CD14-positive monocyte (primary cell): ENCODE measurements around the gene KBTBD13. TPM values are rescaled to one million over a fixed set of nuclear protein-coding genes. Genes with fewer than 3 reads are reported as not detected.

ENCODE experiments used
- DNase-seq, 3 donors: peaks; one replicate each; pipeline ENCODE4 v3.0.0-alpha.2; 2011 to 2022
- H2AFZ ChIP-seq: 2 replicates; pipeline ENCODE4 v1.6.0; 2012; ENCODE audit warnings: mild to moderate bottlenecking, low read depth, low read length, inconsistent platforms; ENCODE audit not compliant: insufficient read depth, poor library complexity, severe bottlenecking
- H3K27ac ChIP-seq, 2 donors: 1 replicate in 1 of 2; 2 replicates in 1 of 2; pipeline ENCODE4 v1.5.1; 2012 to 2013; ENCODE audit warnings: low read length in 2 of 2, control low read depth in 1 of 2, inconsistent platforms in 1 of 2, low read depth in 1 of 2, mild to moderate bottlenecking in 1 of 2
- H3K27me3 ChIP-seq, 2 donors: one replicate each; pipeline versions ENCODE4 v1.6.0 to v1.6.1; 2011 to 2013; ENCODE audit warnings: low read length in 2 of 2; ENCODE audit not compliant: control insufficient read depth in 2 of 2, insufficient read depth in 2 of 2
- H3K36me3 ChIP-seq, 2 donors: replicated peaks in 1 of 2; 1 replicate in 1 of 2; 2 replicates in 1 of 2; pipeline versions ENCODE4 v1.5.1 to v1.6.1; 2012 to 2013; ENCODE audit warnings: low read length in 2 of 2, control low read depth in 1 of 2, inconsistent platforms in 1 of 2, mild to moderate bottlenecking in 1 of 2; ENCODE audit not compliant: insufficient read depth in 2 of 2, control insufficient read depth in 1 of 2
- H3K4me1 ChIP-seq, 2 donors: 1 replicate in 1 of 2; 2 replicates in 1 of 2; pipeline versions ENCODE4 v1.5.1 to v1.6.1; 2012 to 2013; ENCODE audit warnings: low read length in 2 of 2, control low read depth in 1 of 2, inconsistent platforms in 1 of 2, mild to moderate bottlenecking in 1 of 2, moderate library complexity in 1 of 2; ENCODE audit not compliant: insufficient read depth in 2 of 2, control insufficient read depth in 1 of 2
- H3K4me2 ChIP-seq: replicated peaks from 2 replicates; pipeline ENCODE3; 2012; ENCODE audit warnings: low read length, moderate library complexity, mild to moderate bottlenecking; ENCODE audit not compliant: poor library complexity, severe bottlenecking; ENCODE audit errors: extremely low read depth
- H3K4me3 ChIP-seq, 3 experiments: fragments of 200-600 bp in 1 of 3; sonication (generic) in 1 of 3; replicated peaks in 1 of 3; 1 replicate in 2 of 3; 2 replicates in 1 of 3; pipeline ENCODE4 v1.5.1; 2011 to 2013; ENCODE audit warnings: low read length in 3 of 3, mild to moderate bottlenecking in 3 of 3, control low read depth in 2 of 3, low read depth in 2 of 3, inconsistent platforms in 1 of 3, moderate library complexity in 1 of 3
- H3K79me2 ChIP-seq: 2 replicates; pipeline ENCODE4 v1.6.0; 2012; ENCODE audit warnings: mild to moderate bottlenecking, control low read depth, inconsistent platforms, low read length, moderate library complexity; ENCODE audit not compliant: insufficient read depth
- H3K9ac ChIP-seq: 2 replicates; pipeline ENCODE4 v1.6.0; 2017; ENCODE audit warnings: low read length, mild to moderate bottlenecking; ENCODE audit not compliant: insufficient read depth, poor library complexity, severe bottlenecking
- H3K9me3 ChIP-seq, 2 donors: replicated peaks in 1 of 2; 1 replicate in 1 of 2; 2 replicates in 1 of 2; pipeline versions ENCODE4 v1.5.1 to v1.6.1; 2012 to 2013; ENCODE audit warnings: low read length in 2 of 2, control low read depth in 1 of 2; ENCODE audit not compliant: control insufficient read depth in 1 of 2, insufficient read depth in 1 of 2
- H4K20me1 ChIP-seq: 2 replicates; pipeline ENCODE4 v1.6.0; 2012; ENCODE audit warnings: mild to moderate bottlenecking, low read length, control low read depth, moderate library complexity; ENCODE audit not compliant: insufficient read depth
- H3K27ac Mint-ChIP-seq, 7 donors: one replicate each; pipeline ENCODE4 v1.8.0; 2020; ENCODE audit warnings: mild to moderate bottlenecking in 7 of 7, mixed read lengths in 7 of 7, moderate library complexity in 6 of 7, inconsistent platforms in 2 of 7
- H3K27me3 Mint-ChIP-seq, 3 donors: one replicate each; pipeline ENCODE4 v1.8.0; 2021 to 2022; ENCODE audit warnings: low read depth in 3 of 3, mild to moderate bottlenecking in 3 of 3, mixed read lengths in 3 of 3, moderate library complexity in 3 of 3, inconsistent platforms in 1 of 3
- H3K36me3 Mint-ChIP-seq, 2 donors: one replicate each; pipeline ENCODE4 v1.8.0; 2020; ENCODE audit warnings: mixed read lengths in 2 of 2, inconsistent platforms in 1 of 2, mild to moderate bottlenecking in 1 of 2
- H3K4me1 Mint-ChIP-seq: one replicate; pipeline ENCODE4 v1.8.0; 2020; ENCODE audit warnings: mild to moderate bottlenecking, mixed read lengths
- H3K4me3 Mint-ChIP-seq, 2 donors: one replicate each; pipeline ENCODE4 v1.8.0; 2020; ENCODE audit warnings: mild to moderate bottlenecking in 2 of 2, mixed read lengths in 2 of 2, moderate library complexity in 1 of 2
- H3K9me3 Mint-ChIP-seq, 7 donors: one replicate each; pipeline ENCODE4 v1.8.0; 2020 to 2022; ENCODE audit warnings: mixed read lengths in 7 of 7, mild to moderate bottlenecking in 6 of 7, moderate library complexity in 6 of 7, inconsistent platforms in 2 of 7
- CTCF ChIP-seq: fragments of 200-600 bp; IDR thresholded peaks from one replicate; pipeline ENCODE4 v1.8.0; 2022; ENCODE audit warnings: antibody characterized with exemption, mild to moderate bottlenecking
- WGBS: methylation state at CpG from one replicate; pipeline ENCODE4 v1.1.5; 2013; ENCODE audit warnings: missing lambda C conversion rate; ENCODE audit not compliant: insufficient coverage; 5-methylcytosine and 5-hydroxymethylcytosine counted together
- intact Hi-C, 2 donors: fragments of 100-400 bp; cut with micrococcal nuclease; formaldehyde crosslinking; loops; one replicate each; pipeline versions ENCODE4 v1.15.0 to v1.15.1; 2023
- polyA plus RNA-seq, 3 donors: library from polyadenylated mRNA; depleted of rRNA in 1 of 3; unstranded in 2 of 3; stranded (reverse) in 1 of 3; fragments of 300-500 nt in 2 of 3; fragments of >200 nt in 1 of 3; fragmentation: Illumina TruSeq in 2 of 3; gene quantifications; 1 replicate in 2 of 3; 2 replicates in 1 of 3; pipeline ENCODE4 v1.2.3, GENCODE V29; 2012 to 2021

KBTBD13 gene
- polyA plus RNA-seq, 3 donors, result not detected

DNA sequence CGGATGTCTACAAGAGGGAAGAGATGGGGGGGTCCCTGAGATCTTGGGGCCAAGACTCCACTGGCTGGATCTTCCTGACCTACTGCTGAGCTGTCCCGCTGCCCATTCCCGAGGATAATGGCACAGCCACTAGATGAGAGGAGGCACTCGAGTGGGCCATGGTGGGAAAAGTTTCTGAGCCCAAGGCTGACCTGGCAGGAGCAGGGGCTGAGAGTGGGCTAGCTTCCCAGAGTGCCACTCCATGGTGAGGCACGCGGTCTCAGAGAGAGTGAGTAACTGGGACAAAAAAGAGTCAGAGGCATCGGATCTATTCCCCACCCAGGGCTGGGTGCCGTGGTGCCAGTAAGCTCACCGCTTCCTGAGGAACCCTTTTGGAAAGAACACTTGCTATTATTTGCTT, 20.4 kb upstream of the KBTBD13 start:
- H3K36me3 Mint-ChIP-seq, result no peaks in the 10 kb centered on the region
- Histone ChIP-seq H3K36me3 (no peaks in the 10 kb centered on the region), H4K20me1 (no peaks in the 10 kb centered on the region), H3K9me3 (no peaks in the 10 kb centered on the region), H3K4me2 (no peak overlapping the region), H3K4me3 (no peak overlapping the region), H3K27ac (no peak overlapping the region), H3K9ac (no peak overlapping the region), H2AFZ (no peak overlapping the region), H3K4me1 (no peaks in the 10 kb centered on the region), H3K27me3 (no peaks in the 10 kb centered on the region), H3K79me2 (no peaks in the 10 kb centered on the region)
- no peaks in the 10 kb centered on the region for H3K9me3 Mint-ChIP-seq
- no peak overlapping the region for H3K27ac Mint-ChIP-seq
- TF ChIP-seq CTCF, result no peak
- H3K4me1 Mint-ChIP-seq, result no peaks in the 10 kb centered on the region
- no peak for DNase-seq
- H3K27me3 Mint-ChIP-seq, result peaks cover 3 to 13% (median 6%) of the 10 kb centered on the region in 3 donors
- no peak overlapping the region for H3K4me3 Mint-ChIP-seq
- 80% methylated on average over 3 of the region's 9 CpGs for WGBS
- intact Hi-C loops, result loop anchor here in 1 of 2 donors (10.0 kb wide), 1 partner anchor 239 kb away; the partner anchor contains the start of gene RNU5A-1

DNA sequence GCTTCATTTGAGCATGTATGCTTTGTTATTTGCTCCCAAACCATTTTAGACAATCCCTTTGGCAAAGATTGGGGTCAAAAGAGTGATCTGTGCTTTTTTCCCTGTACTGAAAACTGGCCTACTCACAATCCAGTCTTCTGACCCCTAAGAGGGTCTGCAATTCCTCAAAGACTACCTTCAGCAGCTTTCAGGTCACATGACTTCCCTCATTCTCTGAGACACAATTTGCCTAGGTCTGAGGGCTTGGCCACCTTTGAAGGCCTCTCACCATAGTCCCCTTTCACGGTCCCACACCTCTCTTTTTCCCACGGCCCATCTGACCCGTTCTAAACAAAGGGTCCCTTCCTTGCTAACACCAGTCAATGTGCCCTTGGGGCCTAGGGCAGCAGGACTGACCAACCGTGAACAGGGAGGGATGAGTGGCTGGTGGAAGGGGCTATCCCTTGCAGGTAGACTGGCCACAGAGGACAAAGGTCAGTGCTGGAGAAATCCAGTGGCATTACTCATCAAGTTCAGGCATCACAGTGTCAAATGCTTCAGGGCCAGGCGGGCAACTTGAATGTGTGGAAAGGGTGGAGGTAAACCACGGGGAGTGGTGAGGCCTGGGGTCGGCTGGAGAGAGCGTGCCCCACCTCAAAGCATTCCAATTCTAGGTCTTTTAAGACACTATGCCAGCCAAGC, 19.5 kb upstream of the KBTBD13 start:
- no peak for DNase-seq
- no peak overlapping the region for H3K4me3 ChIP-seq
- H3K27ac ChIP-seq, result no peak overlapping the region
- no peaks in the 10 kb centered on the region for H3K4me1 Mint-ChIP-seq
- H3K36me3 Mint-ChIP-seq, result no peaks in the 10 kb centered on the region
- no peak overlapping the region for H3K9ac ChIP-seq
- H3K79me2 ChIP-seq, result no peaks in the 10 kb centered on the region
- 96% methylated on average over 4 of the region's 8 CpGs for WGBS
- H3K36me3 ChIP-seq, result no peaks in the 10 kb centered on the region
- no peak overlapping the region for H2AFZ ChIP-seq
- peaks cover 5 to 11% (median 5%) of the 10 kb centered on the region in 3 donors for H3K27me3 Mint-ChIP-seq
- no peaks in the 10 kb centered on the region for H4K20me1 ChIP-seq
- H3K4me1 ChIP-seq, result no peaks in the 10 kb centered on the region
- H3K4me3 Mint-ChIP-seq, result no peak overlapping the region
- no peak overlapping the region for H3K4me2 ChIP-seq
- H3K9me3 Mint-ChIP-seq, result no peaks in the 10 kb centered on the region
- intact Hi-C loops, result loop anchor here in 1 of 2 donors (10.0 kb wide), 1 partner anchor 238 kb away; the partner anchor contains the start of gene RNU5A-1
- no peak for TF ChIP-seq CTCF
- H3K27me3 ChIP-seq, result no peaks in the 10 kb centered on the region
- peak overlapping the region in 1 of 7 donors; percentile 63 for H3K27ac Mint-ChIP-seq
- no peaks in the 10 kb centered on the region for H3K9me3 ChIP-seq
